GM12878 (cell line): ENCODE results near the gene MAP4K1. TPM values are rescaled to one million over a fixed set of nuclear protein-coding genes. Genes with fewer than 3 reads are reported as not detected.
A peak's percentile ranks its signal among the peaks of the same experiment; 100 is the strongest.

ENCODE experiments used
- ATAC-seq: fragments of 200-7000 bp; cut with Tn5 transposase; 3 replicates; pipeline ENCODE4 v1.9.1; 2020; ENCODE audit warnings: mild to moderate bottlenecking, moderate library complexity
- BruUV-seq: library from RNA; stranded (reverse); fragments of 400-500 nt; replicated peaks from 2 replicates; lab custom pipeline; 2021; lab: Mats Ljungman, UMichigan
- CTCF ChIA-PET: fragments of 300-600 bp; sonication (Branson Sonifier 250); formaldehyde crosslinking; extraction: SDS; loops from one replicate; lab custom pipeline; 2021; ENCODE audit warnings: inconsistent platforms; lab: Yijun Ruan, JAX
- POLR2A ChIA-PET: fragments of 350-600 bp; formaldehyde crosslinking; extraction: SDS; loops from one replicate; lab custom pipeline; 2021; ENCODE audit warnings: inconsistent platforms; lab: Charles Lee
- RAD21 ChIA-PET: fragments of 300-600 bp; sonication (Branson Sonifier 250); formaldehyde crosslinking; loops from one replicate; lab custom pipeline; 2023; ENCODE audit warnings: antibody characterized with exemption; ENCODE audit not compliant: unreplicated experiment; lab: Charles Lee
- SMC1A ChIA-PET: fragments of 300-600 bp; sonication (Branson Sonifier 250); formaldehyde crosslinking; loops from one replicate; lab custom pipeline; 2023; ENCODE audit not compliant: unreplicated experiment, uncharacterized antibody; lab: Charles Lee
- DNase-seq: peaks from one replicate; pipeline ENCODE4 v3.0.0-alpha.2; 2011; ENCODE audit warnings: low read depth, low spot score
- FAIRE-seq: peaks from 3 replicates; lab custom pipeline; 2011; peaks lifted over from hg19 to GRCh38; lab: Jason Lieb, UNC
- H2AFZ ChIP-seq: 2 replicates; pipeline ENCODE4 v1.6.0; 2011; ENCODE audit warnings: low read depth, low read length, control low read depth; ENCODE audit not compliant: control insufficient read depth
- H3K27ac ChIP-seq: 2 replicates; pipeline ENCODE4 v1.5.1; 2011; ENCODE audit warnings: control low read depth; ENCODE audit not compliant: control insufficient read depth, insufficient read depth
- H3K27me3 ChIP-seq, 2 experiments: replicated peaks in 1 of 2; 2 replicates each; pipeline versions ENCODE4 v1.6.0 to v1.6.1; 2011; ENCODE audit warnings: low read length in 1 of 2; ENCODE audit not compliant: control insufficient read depth in 2 of 2, insufficient read depth in 2 of 2
- H3K36me3 ChIP-seq, 2 experiments: 2 replicates each; pipeline ENCODE4 v1.5.1; 2011; ENCODE audit warnings: low read length in 1 of 2; ENCODE audit not compliant: control insufficient read depth in 2 of 2, insufficient read depth in 2 of 2
- H3K4me1 ChIP-seq: 2 replicates; pipeline ENCODE4 v1.6.1; 2011; ENCODE audit warnings: mild to moderate bottlenecking, low read length, moderate library complexity, mixed read lengths; ENCODE audit not compliant: control insufficient read depth, insufficient read depth
- H3K4me2 ChIP-seq: 2 replicates; pipeline ENCODE4 v1.6.0; 2011; ENCODE audit warnings: control low read depth; ENCODE audit not compliant: control insufficient read depth, insufficient read depth
- H3K4me3 ChIP-seq: fragments of 200-600 bp; sonication (generic); 2 replicates; pipeline ENCODE4 v1.5.1; 2016
- H3K79me2 ChIP-seq: 2 replicates; pipeline ENCODE4 v1.6.0; 2011; ENCODE audit warnings: low read length; ENCODE audit not compliant: control insufficient read depth, insufficient read depth
- H3K9ac ChIP-seq: 2 replicates; pipeline ENCODE4 v1.8.0; 2011; ENCODE audit warnings: low read length, control low read depth, mixed read lengths; ENCODE audit not compliant: control insufficient read depth, insufficient read depth
- H3K9me3 ChIP-seq: replicated peaks from 3 replicates; pipeline ENCODE4 v1.5.1; 2011; ENCODE audit warnings: mild to moderate bottlenecking, low read length; ENCODE audit not compliant: control insufficient read depth, insufficient read depth
- H4K20me1 ChIP-seq: 2 replicates; pipeline ENCODE4 v1.6.0; 2011; ENCODE audit not compliant: control insufficient read depth, insufficient read depth
- ATF2 ChIP-seq: IDR thresholded peaks from 2 replicates; pipeline ENCODE4 v1.6.1; 2012; ENCODE audit warnings: low read length, inconsistent platforms
- ATF7 ChIP-seq: fragments of 450-650 bp; IDR thresholded peaks from 2 replicates; pipeline ENCODE4 v1.6.1; 2016; ENCODE audit warnings: low read depth, mild to moderate bottlenecking
- BCL3 ChIP-seq: IDR thresholded peaks from 2 replicates; pipeline ENCODE4 v1.6.1; 2011; ENCODE audit warnings: borderline replicate concordance, low read depth, mild to moderate bottlenecking, moderate library complexity, low read length; ENCODE audit not compliant: insufficient read depth, poor library complexity, severe bottlenecking
- CREB1 ChIP-seq: IDR thresholded peaks from 2 replicates; pipeline ENCODE4 v1.6.1; 2012; ENCODE audit warnings: low read depth, mild to moderate bottlenecking, inconsistent platforms
- CREM ChIP-seq: IDR thresholded peaks from 2 replicates; pipeline ENCODE4 v1.6.1; 2014; ENCODE audit warnings: antibody characterized with exemption, low read depth
- GABPA ChIP-seq: IDR thresholded peaks from 2 replicates; pipeline ENCODE4 v1.6.1; 2014; ENCODE audit warnings: antibody characterized with exemption, low read depth, mild to moderate bottlenecking, inconsistent platforms
- KDM1A ChIP-seq: fragments of 200-600 bp; sonication (generic); IDR thresholded peaks from 2 replicates; pipeline ENCODE4 v1.6.1; 2016; ENCODE audit warnings: borderline replicate concordance
- MAX ChIP-seq: IDR thresholded peaks from 2 replicates; pipeline ENCODE4 v1.6.1; 2012; ENCODE audit warnings: low read depth, low read length, improper control_type of control experiment
- MEF2A ChIP-seq: IDR thresholded peaks from 2 replicates; pipeline ENCODE4 v1.6.1; 2011; ENCODE audit warnings: low read depth, mild to moderate bottlenecking, low read length, moderate library complexity; ENCODE audit not compliant: insufficient read depth
- MTA2 ChIP-seq: fragments of 450-650 bp; IDR thresholded peaks from 2 replicates; pipeline ENCODE4 v1.6.1; 2016; ENCODE audit warnings: low read depth, mild to moderate bottlenecking, moderate library complexity
- PAX5 ChIP-seq: IDR thresholded peaks from 2 replicates; pipeline ENCODE4 v1.6.1; 2011; ENCODE audit warnings: low read depth, low read length, borderline replicate concordance
- PKNOX1 ChIP-seq: fragments of 450-650 bp; IDR thresholded peaks from 2 replicates; pipeline ENCODE4 v1.6.1; 2016; ENCODE audit warnings: mild to moderate bottlenecking
- TBL1XR1 ChIP-seq: IDR thresholded peaks from 2 replicates; pipeline ENCODE4 v1.6.1; 2012; ENCODE audit warnings: low read depth, low read length, improper control_type of control experiment
- TCF7 ChIP-seq: IDR thresholded peaks from 2 replicates; pipeline ENCODE4 v1.6.1; 2014; ENCODE audit warnings: antibody characterized with exemption, borderline replicate concordance
- ZNF24 ChIP-seq: fragments of 450-650 bp; IDR thresholded peaks from 2 replicates; pipeline ENCODE4 v1.6.1; 2017; ENCODE audit warnings: antibody characterized with exemption, mild to moderate bottlenecking
- WGBS: methylation state at CpG from one replicate; pipeline ENCODE4 v1.1.6; 2016; ENCODE audit warnings: low lambda C conversion rate; ENCODE audit not compliant: insufficient replicate concordance, insufficient coverage; ENCODE audit errors: missing lambda C conversion rate; 5-methylcytosine and 5-hydroxymethylcytosine counted together
- in situ Hi-C: fragments of 300-500 bp; cut with MboI; formaldehyde crosslinking; loops from 9 replicates; pipeline ENCODE4 v1.14.3; 2018; ENCODE audit warnings: mixed read lengths
- intact Hi-C: fragments of 100-400 bp; cut with micrococcal nuclease; formaldehyde crosslinking; loops from one replicate; pipeline ENCODE4 v1.14.2; 2022; ENCODE audit not compliant: unreplicated experiment
- polyA plus RNA-seq, 11 experiments: library from polyadenylated mRNA; depleted of rRNA in 4 of 11; unstranded in 6 of 11; stranded (reverse) in 5 of 11; fragments of >200 nt; fragmentation: Nextera tagmentation in 4 of 11; fragmentation: Illumina TruSeq in 1 of 11; extraction: Ambion mirVana in 4 of 11; extraction: Trizol in 1 of 11; gene quantifications; 1 replicate in 1 of 11; 2 replicates in 10 of 11; pipeline versions ENCODE4 v1.2.1 to v1.2.3, GENCODE V29; 2011 to 2016; ENCODE audit warnings: inconsistent platforms in 2 of 11, missing spikeins in 2 of 11, low read depth in 1 of 11
- total RNA-seq, 4 experiments: library from RNA; depleted of rRNA in 3 of 4; stranded (reverse); fragments of >200 nt in 3 of 4; fragmentation: Illumina TruSeq in 1 of 4; extraction: Trizol in 1 of 4; gene quantifications; 2 replicates each; pipeline versions ENCODE4 v1.2.1 to v1.2.3, GENCODE V29; 2013 to 2021

The MAP4K1 gene
- total and polyA plus RNA-seq, 10 of the 15 experiments (the other 5 are each of a cell fraction or from before 2014, with no cell fraction given), result 39.2 to 306 (median 140) TPM

- Histone ChIP-seq H3K9me3 (no peaks in the 10 kb centered on the region), H3K36me3 (peaks cover 3 to 9% of the 10 kb centered on the region in 2 experiments), H3K4me3 (0 out of 2 replicates have a peak overlapping the region, but pooled peaks have one; percentile 37), H3K27ac (peak overlapping the region; percentile 55), H3K9ac (peak overlapping the region; percentile 15; the same call in 1 of the 2 replicates), H3K4me2 (peak overlapping the region; percentile 49), H4K20me1 (no peaks in the 10 kb centered on the region; the same call in 1 of the 2 replicates), H3K27me3 (no peaks in the 10 kb centered on the region), H3K4me1 (peaks cover 52% of the 10 kb centered on the region), H3K79me2 (peaks cover 83% of the 10 kb centered on the region), H2AFZ (no peak overlapping the region)
- WGBS, result under 1% methylated on average over 10 of the region's 10 CpGs
- intact Hi-C loops (no loop called here), in situ Hi-C loops (no loop called here)
- FAIRE-seq (peak; percentile 62), ATAC-seq (peak; percentile 88), DNase-seq (no peak)
- RAD21 ChIA-PET, result no interaction called here
- SMC1A ChIA-PET, result interaction anchor here (1.1 kb wide), 1 partner anchor 9 kb away, joined by 7 read pairs; no protein-coding TSS in a partner anchor
- POLR2A ChIA-PET, result interaction anchor here (0.6 kb wide), 5 partner anchors 13 to 197 kb away, joined by 3 to 6 read pairs (median 4); no protein-coding TSS in a partner anchor
- CTCF ChIA-PET, result interaction anchor here (0.6 to 1.4 kb wide), 5 partner anchors 29 to 435 kb away, joined by 3 to 5 read pairs (median 3); no protein-coding TSS in a partner anchor
- no TSS peak for BruUV-seq
- TF ChIP-seq CREB1 (0 out of 2 replicates have a peak, but pooled peaks have one; percentile 32), ATF7 (peak; percentile 91), BCL3 (peak; percentile 21), TBL1XR1 (no peak), TCF7 (no peak), ZNF24 (no peak), PKNOX1 (peak; percentile 12; the same call in 1 of the 2 replicates), KDM1A (no peak), ATF2 (peak; percentile 50), CREM (0 out of 2 replicates have a peak, but pooled peaks have one; percentile 34), GABPA (peak; percentile 25; the same call in 1 of the 2 replicates), PAX5 (no peak), MAX (no peak), MTA2 (peak; percentile 34), MEF2A (no peak)
These were observed 49.1 kb upstream of the MAP4K1 start for GRCh38 chr19:38666663-38667511.
